Measurements from ENCODE around the gene RGS10. TPM values are rescaled to one million over a fixed set of nuclear protein-coding genes. Genes with fewer than 3 reads are reported as not detected.
A peak's percentile ranks its signal among the peaks of the same experiment; 100 is the strongest.

RGS10 gene
- total RNA-seq (2011; cell fraction: chromatin; rRNA removed; ENCODE audit: low replicate concordance): 9.5 and 17.1 TPM in 2 replicates
- 9.5 and 11.8 TPM in 2 replicates for total RNA-seq (2011; cell fraction: nucleolus; rRNA removed)
- 15.0 and 25.7 TPM in 2 replicates for total RNA-seq (2011; cell fraction: nucleoplasm; rRNA removed)
- total RNA-seq (2014; rRNA removed) (47.6 and 61.8 TPM in 2 replicates), total RNA-seq (2014; rRNA removed; fragmentation: Illumina TruSeq; extraction: Trizol) (67.5 and 76.1 TPM in 2 replicates), total RNA-seq (2015; rRNA removed; fragmentation: Illumina TruSeq; extraction: Trizol) (62.1 and 62.4 TPM in 2 replicates), total RNA-seq (2021) (56.6 and 59.1 TPM in 2 replicates), polyA plus RNA-seq (2011; rRNA removed) (89.3 and 123 TPM in 2 replicates), polyA plus RNA-seq (2014; fragmentation: Illumina TruSeq; extraction: Trizol) (81.1 and 91.4 TPM in 2 replicates), polyA plus RNA-seq (2014; fragmentation: Nextera tagmentation; extraction: Ambion mirVana) (10 to 100 TPM; 31.9 to 43.7 TPM), polyA plus RNA-seq (2014; rRNA removed) (79.2 and 104 TPM in 2 replicates), polyA minus RNA-seq (2011; rRNA and poly(A)+ RNA removed) (48.6 and 52.8 TPM in 2 replicates), Bru-seq, nascent RNA (percentile 73 among the genes with signal in this experiment), BruChase-seq, experiment 1, labeled RNA remaining after a 2-hour chase (percentile 65 among the genes with signal in this experiment), BruChase-seq, experiment 2, labeled RNA remaining after a 6-hour chase (percentile 65 among the genes with signal in this experiment)
- polyA plus RNA-seq (2011; cell fraction: cytosol; rRNA removed): 23.5 and 39.7 TPM in 2 replicates
- 17.6 and 25.4 TPM in 2 replicates for polyA plus RNA-seq (2011; cell fraction: nucleus; rRNA removed)
- polyA plus RNA-seq (2012): 72.6 and 102 TPM in 2 replicates
- polyA minus RNA-seq (2011; cell fraction: cytosol; rRNA and poly(A)+ RNA removed): 21.9 and 24.2 TPM in 2 replicates
- 4.6 and 9.9 TPM in 2 replicates for polyA minus RNA-seq (2011; cell fraction: nucleus; rRNA and poly(A)+ RNA removed)
- long read RNA-seq, experiment 1, transcript RGS10-202 (5 exons, 804 nt): major isoform, 119 of 138 reads
- long read RNA-seq, experiment 1, partial matches to known transcripts: 10 of 138 reads
- long read RNA-seq, experiment 1, other reads (novel, unspliced or antisense): 6 of 138 reads
- long read RNA-seq, experiment 2, transcript RGS10-202 (5 exons, 804 nt): major isoform, 63 of 77 reads
- long read RNA-seq, experiment 2, partial matches to known transcripts: 7 of 77 reads
- long read RNA-seq, experiment 2, other reads (novel, unspliced or antisense): 5 of 77 reads
- long read RNA-seq, experiment 3, transcript RGS10-202 (5 exons, 804 nt): major isoform, 52 of 58 reads
- long read RNA-seq, experiment 3, partial matches to known transcripts: 1 of 58 reads
- long read RNA-seq, experiment 3, other reads (novel, unspliced or antisense): 5 of 58 reads

GRCh38 chr10:119542357-119542987 is at the start of gene RGS10:
RGS10 (minus strand) TSS chr10:119542719; CDS start chr10:119542638, 81 bp downstream.
- Histone ChIP-seq H3K9me3 (replicated peaks; ENCODE audit: control insufficient read depth, insufficient read depth, low read depth, low read length) (no peaks in the 10 kb centered on the region), H3K4me3 (peak within 1 kb of the TSS; percentile 70), H3K36me3 (ENCODE audit: control insufficient read depth, insufficient read depth, low read length) (no peaks in the 10 kb centered on the region; the same call in 2 of the 3 replicates), H2AFZ (ENCODE audit: low read depth, low read length) (peak within 1 kb of the TSS; percentile 82), H3K27ac (ENCODE audit: extremely low read depth, low read depth, low read length) (peak within 1 kb of the TSS; percentile 75), H3K9me1 (ENCODE audit: control insufficient read depth, insufficient read depth, low read length) (no peaks in the 10 kb centered on the region), H3K4me1 (replicated peaks in 1 of 2; ENCODE audit: control insufficient read depth in 2 of 2, insufficient read depth in 2 of 2, low read length in 2 of 2) (peaks cover 18 to 53% of the 10 kb centered on the region in 2 experiments), H3K4me2 (ENCODE audit: insufficient read depth, low read length) (peak within 1 kb of the TSS; percentile 77), H3K9ac (ENCODE audit: insufficient read depth in 1 of 2, low read depth in 2 of 2, low read length in 2 of 2) (peak within 1 kb of the TSS; percentile 69 to 90), H3K27me3 (ENCODE audit: control insufficient read depth in 2 of 2, insufficient read depth in 2 of 2, low read length in 2 of 2) (no peaks in the 10 kb centered on the region), H3K79me2 (ENCODE audit: control insufficient read depth, insufficient read depth, low read length) (peaks cover 51% of the 10 kb centered on the region), H4K20me1 (replicated peaks; ENCODE audit: control insufficient read depth, insufficient read depth, low read length) (0 out of 2 replicates have a peak, but pooled peaks cover 5% of the 10 kb centered on the region)
- DNase-seq (ENCODE audit: extremely low read depth in 1 of 4, low spot score in 3 of 4) (peak; percentile 83 to 89 (median 86)), ATAC-seq (peak; percentile 88), FAIRE-seq (peak; percentile 40)
- intact Hi-C loops (cut with micrococcal nuclease) (loop anchor here (5.0 to 10.0 kb wide), 4 partner anchors 45 to 335 kb away; partner anchors contain the start of genes BAG3 and GRK5), in situ Hi-C loops (cut with MboI) (no loop called here)
- CTCF ChIA-PET (ENCODE audit: low intra/inter-chr PET ratio): interaction anchor here (0.6 kb wide), 1 partner anchor 49 kb away, joined by 4 read pairs; no protein-coding TSS in a partner anchor
- 0% methylated on average over 7 of the region's 76 CpGs for WGBS (ENCODE audit: insufficient coverage, low coverage, missing lambda C conversion rate)
- POLR2A ChIA-PET: interaction anchor here (0.6 to 1.1 kb wide), 5 partner anchors 15 to 366 kb away, joined by 3 to 6 read pairs (median 4); no protein-coding TSS in a partner anchor
- BruUV-seq (replicated peaks): no TSS peak
- TF ChIP-seq EZH2 (IDR thresholded peaks at IDR 0.05; ENCODE audit: borderline replicate concordance, low read depth, low read length) (no peak), NCOA1 (IDR thresholded peaks at IDR 0.05; ENCODE audit: low read depth) (no peak), LARP7 (IDR thresholded peaks at IDR 0.05) (no peak), CXXC5 (CRISPR knock-in tag; IDR thresholded peaks at IDR 0.05) (peak; percentile 35; the same call in 1 of the 2 replicates), RBBP5 (IDR thresholded peaks at IDR 0.05; ENCODE audit: borderline replicate concordance, insufficient read depth, low read length, poor library complexity, severe bottlenecking) (no peak), ZC3H11A (IDR thresholded peaks at IDR 0.05; ENCODE audit: low read depth, low read length) (no peak), TCF7 (IDR thresholded peaks at IDR 0.05; ENCODE audit: borderline replicate concordance) (no peak), ZNF280B (CRISPR knock-in tag; IDR thresholded peaks at IDR 0.05) (no peak), POLR2AphosphoS2 (IDR thresholded peaks at IDR 0.05; ENCODE audit: low read length) (no peak)
- TF ChIP-seq, protein P1, sequence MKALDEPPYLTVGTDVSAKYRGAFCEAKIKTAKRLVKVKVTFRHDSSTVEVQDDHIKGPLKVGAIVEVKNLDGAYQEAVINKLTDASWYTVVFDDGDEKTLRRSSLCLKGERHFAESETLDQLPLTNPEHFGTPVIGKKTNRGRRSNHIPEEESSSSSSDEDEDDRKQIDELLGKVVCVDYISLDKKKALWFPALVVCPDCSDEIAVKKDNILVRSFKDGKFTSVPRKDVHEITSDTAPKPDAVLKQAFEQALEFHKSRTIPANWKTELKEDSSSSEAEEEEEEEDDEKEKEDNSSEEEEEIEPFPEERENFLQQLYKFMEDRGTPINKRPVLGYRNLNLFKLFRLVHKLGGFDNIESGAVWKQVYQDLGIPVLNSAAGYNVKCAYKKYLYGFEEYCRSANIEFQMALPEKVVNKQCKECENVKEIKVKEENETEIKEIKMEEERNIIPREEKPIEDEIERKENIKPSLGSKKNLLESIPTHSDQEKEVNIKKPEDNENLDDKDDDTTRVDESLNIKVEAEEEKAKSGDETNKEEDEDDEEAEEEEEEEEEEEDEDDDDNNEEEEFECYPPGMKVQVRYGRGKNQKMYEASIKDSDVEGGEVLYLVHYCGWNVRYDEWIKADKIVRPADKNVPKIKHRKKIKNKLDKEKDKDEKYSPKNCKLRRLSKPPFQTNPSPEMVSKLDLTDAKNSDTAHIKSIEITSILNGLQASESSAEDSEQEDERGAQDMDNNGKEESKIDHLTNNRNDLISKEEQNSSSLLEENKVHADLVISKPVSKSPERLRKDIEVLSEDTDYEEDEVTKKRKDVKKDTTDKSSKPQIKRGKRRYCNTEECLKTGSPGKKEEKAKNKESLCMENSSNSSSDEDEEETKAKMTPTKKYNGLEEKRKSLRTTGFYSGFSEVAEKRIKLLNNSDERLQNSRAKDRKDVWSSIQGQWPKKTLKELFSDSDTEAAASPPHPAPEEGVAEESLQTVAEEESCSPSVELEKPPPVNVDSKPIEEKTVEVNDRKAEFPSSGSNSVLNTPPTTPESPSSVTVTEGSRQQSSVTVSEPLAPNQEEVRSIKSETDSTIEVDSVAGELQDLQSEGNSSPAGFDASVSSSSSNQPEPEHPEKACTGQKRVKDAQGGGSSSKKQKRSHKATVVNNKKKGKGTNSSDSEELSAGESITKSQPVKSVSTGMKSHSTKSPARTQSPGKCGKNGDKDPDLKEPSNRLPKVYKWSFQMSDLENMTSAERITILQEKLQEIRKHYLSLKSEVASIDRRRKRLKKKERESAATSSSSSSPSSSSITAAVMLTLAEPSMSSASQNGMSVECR (CRISPR knock-in tag; IDR thresholded peaks at IDR 0.05): no peak
